WTC11 (cell line): ENCODE results near the gene RASA2. TPM values are rescaled to one million over a fixed set of nuclear protein-coding genes. Genes with fewer than 3 reads are reported as not detected.

Source experiments
- ATAC-seq: fragments of 200-7000 bp; cut with Tn5 transposase; 2 replicates; pipeline ENCODE4 v1.10.0; 2021; ENCODE audit warnings: mild to moderate bottlenecking, moderate library complexity
- CTCF ChIA-PET: fragments of 300-600 bp; sonication (Branson Sonifier 250); formaldehyde crosslinking; loops from one replicate; lab custom pipeline; 2021; ENCODE audit warnings: antibody characterized with exemption; lab: Charles Lee
- POLR2A ChIA-PET: fragments of 350-600 bp; sonication (Branson Sonifier 250); formaldehyde crosslinking; loops from one replicate; lab custom pipeline; 2021; ENCODE audit warnings: antibody characterized with exemption; lab: Charles Lee
- DNase-seq: peaks from one replicate; pipeline ENCODE4 v3.0.0; 2021; ENCODE audit warnings: low spot score
- H3K27ac Mint-ChIP-seq: 2 replicates; pipeline ENCODE4 v1.8.0; 2021; ENCODE audit warnings: mixed read lengths
- H3K27me3 Mint-ChIP-seq: 2 replicates; pipeline ENCODE4 v1.8.0; 2021; ENCODE audit warnings: low read depth, mild to moderate bottlenecking, moderate library complexity, mixed read lengths
- H3K36me3 Mint-ChIP-seq: 2 replicates; pipeline ENCODE4 v1.8.0; 2021; ENCODE audit warnings: mixed read lengths
- H3K4me1 Mint-ChIP-seq: 2 replicates; pipeline ENCODE4 v1.8.0; 2022; ENCODE audit warnings: mixed read lengths
- H3K4me3 Mint-ChIP-seq: 2 replicates; pipeline ENCODE4 v1.8.0; 2021; ENCODE audit warnings: mild to moderate bottlenecking, moderate library complexity, mixed read lengths
- H3K9me3 Mint-ChIP-seq: 2 replicates; pipeline ENCODE4 v1.8.0; 2021; ENCODE audit warnings: mixed read lengths
- EMX1 ChIP-seq: fragments of 250-450 bp; sonication (Bioruptor Pico); IDR thresholded peaks from 2 replicates; pipeline ENCODE4 v1.8.0; 2021; ENCODE audit warnings: mild to moderate bottlenecking
- GTF2I ChIP-seq: fragments of 250-450 bp; sonication (Bioruptor Pico); conservative IDR thresholded peaks from 2 replicates; pipeline ENCODE4 v1.4.0; 2021; ENCODE audit warnings: mild to moderate bottlenecking
- NFYB ChIP-seq: sonication (generic); formaldehyde crosslinking; conservative IDR thresholded peaks from 2 replicates; pipeline ENCODE4 v1.8.0; 2022; ENCODE audit warnings: low read depth, missing genetic modification reagents
- TEAD1 ChIP-seq: sonication (generic); formaldehyde crosslinking; IDR thresholded peaks from 2 replicates; pipeline ENCODE4 v1.8.0; 2022; ENCODE audit warnings: mild to moderate bottlenecking, missing genetic modification reagents
- ZBTB21 ChIP-seq: sonication (generic); formaldehyde crosslinking; IDR thresholded peaks from 2 replicates; pipeline ENCODE4 v1.8.1; 2023; ENCODE audit warnings: mild to moderate bottlenecking, missing genetic modification reagents, borderline replicate concordance
- ZNF671 ChIP-seq: fragments of 250-450 bp; sonication (Bioruptor Pico); IDR thresholded peaks from 2 replicates; pipeline ENCODE4 v1.8.0; 2021; ENCODE audit warnings: mild to moderate bottlenecking
- total RNA-seq: library from RNA; stranded (reverse); gene quantifications from 3 replicates; pipeline ENCODE4 v1.2.3, GENCODE V29; 2021
- TF ChIP-seq, protein P1 (sequence below): sonication (generic); formaldehyde crosslinking; IDR thresholded peaks from 2 replicates; pipeline ENCODE4 v1.8.0; 2022; ENCODE audit warnings: mild to moderate bottlenecking, missing genetic modification reagents
- TF ChIP-seq, protein P2 (sequence below): fragments of 200-600 bp; IDR thresholded peaks from 2 replicates; pipeline ENCODE4 v1.8.0; 2022; ENCODE audit warnings: antibody characterized with exemption
- TF ChIP-seq, protein P3 (sequence below): fragments of 250-450 bp; sonication (Bioruptor Pico); conservative IDR thresholded peaks from 2 replicates; pipeline ENCODE4 v1.9.0; 2021; ENCODE audit warnings: mild to moderate bottlenecking
- TF ChIP-seq, protein P4 (sequence below): fragments of 250-450 bp; sonication (Bioruptor Pico); IDR thresholded peaks from 2 replicates; pipeline ENCODE4 v1.9.0; 2021; ENCODE audit warnings: mild to moderate bottlenecking, borderline replicate concordance
- TF ChIP-seq, protein P5 (sequence below): sonication (generic); formaldehyde crosslinking; IDR thresholded peaks from 2 replicates; pipeline ENCODE4 v1.8.1; 2023; ENCODE audit warnings: mild to moderate bottlenecking, missing genetic modification reagents, moderate library complexity

Gene RASA2
- total RNA-seq, 1 experiment from 2014 or later, result 13.9 TPM

DNA sequence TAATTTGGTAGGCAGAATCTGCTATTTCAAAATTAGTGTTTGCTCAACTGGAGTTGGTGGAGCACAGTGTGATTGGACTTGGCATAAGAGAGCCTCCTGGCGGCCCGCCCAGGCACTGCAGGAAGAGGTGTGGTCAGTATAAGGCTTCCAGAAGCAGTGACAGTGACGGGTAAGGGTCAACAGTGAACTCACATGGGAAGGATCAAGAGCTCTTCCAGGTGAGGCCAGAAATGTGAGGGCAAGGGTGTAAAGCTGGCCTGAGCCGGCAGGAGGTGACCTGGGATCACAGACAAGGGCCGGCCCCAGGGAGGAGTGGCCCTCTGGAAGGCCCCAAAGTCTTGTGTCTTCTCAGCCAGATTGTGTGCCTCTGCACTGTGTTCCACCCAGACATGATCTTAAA is 158.1 kb downstream of the RASA2 start:
- POLR2A ChIA-PET, result interaction anchor here (0.6 to 0.9 kb wide), 3 partner anchors 34 to 69 kb away, joined by 3 to 7 read pairs (median 3); no protein-coding TSS in a partner anchor
- H3K27me3 Mint-ChIP-seq, result no peaks in the 10 kb centered on the region
- no peak for TF ChIP-seq ZNF671 (CRISPR knock-in tag)
- TF ChIP-seq, protein P1, sequence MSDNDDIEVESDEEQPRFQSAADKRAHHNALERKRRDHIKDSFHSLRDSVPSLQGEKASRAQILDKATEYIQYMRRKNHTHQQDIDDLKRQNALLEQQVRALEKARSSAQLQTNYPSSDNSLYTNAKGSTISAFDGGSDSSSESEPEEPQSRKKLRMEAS (CRISPR knock-in tag), result peak; percentile 34; the same call in 1 of the 2 replicates
- TF ChIP-seq GTF2I (CRISPR knock-in tag), result no peak
- TF ChIP-seq, protein P2, sequence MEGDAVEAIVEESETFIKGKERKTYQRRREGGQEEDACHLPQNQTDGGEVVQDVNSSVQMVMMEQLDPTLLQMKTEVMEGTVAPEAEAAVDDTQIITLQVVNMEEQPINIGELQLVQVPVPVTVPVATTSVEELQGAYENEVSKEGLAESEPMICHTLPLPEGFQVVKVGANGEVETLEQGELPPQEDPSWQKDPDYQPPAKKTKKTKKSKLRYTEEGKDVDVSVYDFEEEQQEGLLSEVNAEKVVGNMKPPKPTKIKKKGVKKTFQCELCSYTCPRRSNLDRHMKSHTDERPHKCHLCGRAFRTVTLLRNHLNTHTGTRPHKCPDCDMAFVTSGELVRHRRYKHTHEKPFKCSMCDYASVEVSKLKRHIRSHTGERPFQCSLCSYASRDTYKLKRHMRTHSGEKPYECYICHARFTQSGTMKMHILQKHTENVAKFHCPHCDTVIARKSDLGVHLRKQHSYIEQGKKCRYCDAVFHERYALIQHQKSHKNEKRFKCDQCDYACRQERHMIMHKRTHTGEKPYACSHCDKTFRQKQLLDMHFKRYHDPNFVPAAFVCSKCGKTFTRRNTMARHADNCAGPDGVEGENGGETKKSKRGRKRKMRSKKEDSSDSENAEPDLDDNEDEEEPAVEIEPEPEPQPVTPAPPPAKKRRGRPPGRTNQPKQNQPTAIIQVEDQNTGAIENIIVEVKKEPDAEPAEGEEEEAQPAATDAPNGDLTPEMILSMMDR, result peak; percentile 84
- TF ChIP-seq TEAD1 (CRISPR knock-in tag), result peak; percentile 45; the same call in 1 of the 2 replicates
- TF ChIP-seq, all 79 proteins: peak for 3
- Mint-ChIP-seq H3K27ac (no peak overlapping the region; the same call in 1 of the 2 replicates), H3K4me1 (peaks cover 14% of the 10 kb centered on the region), H3K9me3 (peaks cover 6% of the 10 kb centered on the region), H3K36me3 (no peaks in the 10 kb centered on the region), H3K4me3 (no peak overlapping the region)
- peak; percentile 92 for DNase-seq
- CTCF ChIA-PET, result interaction anchor here (0.5 to 2.1 kb wide), 68 partner anchors 8 to 1238 kb away, joined by 3 to 22 read pairs (median 4); partner anchors contain the start of gene RNF7
- peak; percentile 88 for ATAC-seq

DNA sequence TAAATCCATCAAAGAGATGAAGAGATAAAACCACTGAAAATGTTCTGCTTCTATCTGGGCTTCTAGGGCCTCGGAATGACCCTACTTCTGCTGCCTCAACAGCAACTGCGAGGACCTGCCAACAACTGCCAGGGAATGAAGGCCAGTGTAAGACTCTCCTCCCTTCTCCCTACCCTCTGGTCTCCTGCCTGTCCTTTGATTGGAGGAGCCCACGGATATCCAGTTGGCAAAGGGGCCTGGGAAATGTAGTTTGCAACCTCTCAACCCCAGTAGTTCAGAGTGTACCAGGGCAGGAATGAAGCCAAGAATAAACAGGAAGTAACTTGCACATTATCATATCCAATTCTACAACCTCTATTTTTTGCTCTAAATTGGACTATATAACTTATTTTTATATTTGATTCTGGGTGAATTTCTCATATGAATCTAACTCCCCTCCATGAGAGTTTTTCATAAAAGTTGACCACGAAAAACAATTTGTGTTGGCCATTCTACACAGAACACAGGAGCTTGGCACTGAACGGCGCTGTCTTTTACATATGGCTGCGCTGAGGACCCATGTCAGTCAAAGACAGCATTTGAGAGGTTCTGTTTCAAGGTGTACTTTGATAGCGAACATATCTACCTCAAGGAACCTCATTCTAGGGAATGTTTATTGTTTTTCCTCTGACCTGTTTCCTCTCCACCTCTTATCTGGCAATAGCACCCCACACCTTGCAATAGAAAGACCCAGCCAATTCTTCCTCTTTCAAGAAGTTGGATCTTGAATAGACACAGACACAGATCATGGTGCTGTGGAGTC is 160.1 kb downstream of the RASA2 start:
- peak; percentile 48 for DNase-seq

DNA sequence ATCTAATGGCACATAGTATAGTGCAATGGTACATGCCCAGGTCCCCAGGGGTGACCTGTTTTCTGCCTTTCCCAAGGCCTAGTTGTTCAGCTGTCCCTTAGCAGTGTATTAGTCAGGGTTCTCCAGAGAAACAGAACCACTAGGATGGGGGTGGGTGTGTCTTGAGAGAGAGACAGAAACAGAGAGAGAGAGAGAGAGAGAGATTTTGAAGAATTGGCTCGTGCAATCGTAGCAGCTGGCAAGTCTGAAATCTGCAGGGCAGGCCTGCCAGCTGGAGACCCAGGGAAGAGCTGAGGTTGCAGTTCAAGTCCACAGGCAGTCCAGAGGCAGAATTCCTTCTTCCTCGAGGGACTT is 160.7 kb downstream of the RASA2 start:
- ChIA-PET POLR2A (no interaction called here), CTCF (interaction anchor here (0.9 kb wide), 1 partner anchor 146 kb away, joined by 3 read pairs; no protein-coding TSS in a partner anchor)
- ATAC-seq, result no peak
- Mint-ChIP-seq H3K4me3 (no peak overlapping the region), H3K9me3 (no peaks in the 10 kb centered on the region), H3K4me1 (peaks cover 25% of the 10 kb centered on the region)
- TF ChIP-seq ZNF671 (CRISPR knock-in tag) (no peak), ZBTB21 (CRISPR knock-in tag) (no peak), TEAD1 (CRISPR knock-in tag) (no peak), EMX1 (CRISPR knock-in tag) (no peak)
- TF ChIP-seq, protein P3, sequence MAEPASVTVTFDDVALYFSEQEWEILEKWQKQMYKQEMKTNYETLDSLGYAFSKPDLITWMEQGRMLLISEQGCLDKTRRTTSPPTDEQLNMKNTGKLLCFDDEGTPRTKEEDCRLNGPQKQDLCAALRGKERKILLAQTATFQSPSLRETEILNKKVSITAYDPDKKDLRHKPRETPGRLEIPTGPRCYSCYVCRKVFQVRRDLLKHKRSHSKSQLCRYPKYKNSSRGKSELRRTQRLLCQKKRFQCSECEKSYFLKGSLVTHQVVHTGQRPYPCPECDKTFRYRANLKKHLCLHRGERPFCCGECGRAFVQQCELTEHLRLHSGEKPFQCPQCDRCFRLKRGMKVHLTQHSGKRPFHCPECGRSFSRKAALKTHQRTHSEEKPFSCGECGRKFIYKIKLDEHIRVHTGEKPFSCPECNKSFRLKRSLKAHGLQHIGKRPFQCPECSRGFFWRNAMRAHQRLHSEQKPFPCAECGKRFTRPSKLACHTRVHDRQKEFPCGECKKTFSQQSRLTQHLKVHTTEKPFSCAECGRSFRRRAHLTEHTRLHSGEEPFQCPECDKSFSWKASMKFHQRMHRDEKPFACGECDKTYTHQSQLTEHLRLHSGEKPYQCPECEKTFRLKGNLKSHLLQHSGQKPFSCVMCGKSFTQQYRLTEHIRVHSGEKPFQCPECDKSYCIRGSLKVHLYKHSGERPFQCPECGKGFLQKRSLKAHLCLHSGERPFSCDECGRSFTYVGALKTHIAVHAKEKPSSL (CRISPR knock-in tag), result no peak
- TF ChIP-seq, protein P4, sequence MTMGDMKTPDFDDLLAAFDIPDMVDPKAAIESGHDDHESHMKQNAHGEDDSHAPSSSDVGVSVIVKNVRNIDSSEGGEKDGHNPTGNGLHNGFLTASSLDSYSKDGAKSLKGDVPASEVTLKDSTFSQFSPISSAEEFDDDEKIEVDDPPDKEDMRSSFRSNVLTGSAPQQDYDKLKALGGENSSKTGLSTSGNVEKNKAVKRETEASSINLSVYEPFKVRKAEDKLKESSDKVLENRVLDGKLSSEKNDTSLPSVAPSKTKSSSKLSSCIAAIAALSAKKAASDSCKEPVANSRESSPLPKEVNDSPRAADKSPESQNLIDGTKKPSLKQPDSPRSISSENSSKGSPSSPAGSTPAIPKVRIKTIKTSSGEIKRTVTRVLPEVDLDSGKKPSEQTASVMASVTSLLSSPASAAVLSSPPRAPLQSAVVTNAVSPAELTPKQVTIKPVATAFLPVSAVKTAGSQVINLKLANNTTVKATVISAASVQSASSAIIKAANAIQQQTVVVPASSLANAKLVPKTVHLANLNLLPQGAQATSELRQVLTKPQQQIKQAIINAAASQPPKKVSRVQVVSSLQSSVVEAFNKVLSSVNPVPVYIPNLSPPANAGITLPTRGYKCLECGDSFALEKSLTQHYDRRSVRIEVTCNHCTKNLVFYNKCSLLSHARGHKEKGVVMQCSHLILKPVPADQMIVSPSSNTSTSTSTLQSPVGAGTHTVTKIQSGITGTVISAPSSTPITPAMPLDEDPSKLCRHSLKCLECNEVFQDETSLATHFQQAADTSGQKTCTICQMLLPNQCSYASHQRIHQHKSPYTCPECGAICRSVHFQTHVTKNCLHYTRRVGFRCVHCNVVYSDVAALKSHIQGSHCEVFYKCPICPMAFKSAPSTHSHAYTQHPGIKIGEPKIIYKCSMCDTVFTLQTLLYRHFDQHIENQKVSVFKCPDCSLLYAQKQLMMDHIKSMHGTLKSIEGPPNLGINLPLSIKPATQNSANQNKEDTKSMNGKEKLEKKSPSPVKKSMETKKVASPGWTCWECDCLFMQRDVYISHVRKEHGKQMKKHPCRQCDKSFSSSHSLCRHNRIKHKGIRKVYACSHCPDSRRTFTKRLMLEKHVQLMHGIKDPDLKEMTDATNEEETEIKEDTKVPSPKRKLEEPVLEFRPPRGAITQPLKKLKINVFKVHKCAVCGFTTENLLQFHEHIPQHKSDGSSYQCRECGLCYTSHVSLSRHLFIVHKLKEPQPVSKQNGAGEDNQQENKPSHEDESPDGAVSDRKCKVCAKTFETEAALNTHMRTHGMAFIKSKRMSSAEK (CRISPR knock-in tag), result no peak
- TF ChIP-seq, all 79 proteins: peak for 0
- H3K27ac Mint-ChIP-seq, result no peak overlapping the region
- DNase-seq, result no peak
- H3K36me3 Mint-ChIP-seq, result no peaks in the 10 kb centered on the region
- no peaks in the 10 kb centered on the region for H3K27me3 Mint-ChIP-seq

More for the DNA sequence above, 160.1 kb downstream of the RASA2 start:
- H3K27ac Mint-ChIP-seq, result 0 out of 2 replicates have a peak overlapping the region, but pooled peaks have one; percentile 33
- peak; percentile 94 for ATAC-seq
- TF ChIP-seq, protein P5, sequence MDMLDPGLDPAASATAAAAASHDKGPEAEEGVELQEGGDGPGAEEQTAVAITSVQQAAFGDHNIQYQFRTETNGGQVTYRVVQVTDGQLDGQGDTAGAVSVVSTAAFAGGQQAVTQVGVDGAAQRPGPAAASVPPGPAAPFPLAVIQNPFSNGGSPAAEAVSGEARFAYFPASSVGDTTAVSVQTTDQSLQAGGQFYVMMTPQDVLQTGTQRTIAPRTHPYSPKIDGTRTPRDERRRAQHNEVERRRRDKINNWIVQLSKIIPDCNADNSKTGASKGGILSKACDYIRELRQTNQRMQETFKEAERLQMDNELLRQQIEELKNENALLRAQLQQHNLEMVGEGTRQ (CRISPR knock-in tag), result no peak
- TF ChIP-seq NFYB, result peak; percentile 66
- no peaks in the 10 kb centered on the region for H3K27me3 Mint-ChIP-seq
- no peak overlapping the region for H3K4me3 Mint-ChIP-seq
- no peaks in the 10 kb centered on the region for H3K9me3 Mint-ChIP-seq
- ChIA-PET CTCF (no interaction called here), POLR2A (no interaction called here)
- no peaks in the 10 kb centered on the region for H3K36me3 Mint-ChIP-seq
- H3K4me1 Mint-ChIP-seq, result peaks cover 20% of the 10 kb centered on the region
